Retinal pigment epithelial cell (primary cell): ENCODE measurements around the gene ARHGAP24.

Experiments
- DNase-seq: peaks from one replicate; pipeline ENCODE4 v3.0.0-alpha.2; 2010; ENCODE audit warnings: low read depth
- H3K4me3 ChIP-seq: 2 replicates; pipeline ENCODE4 v1.5.1; 2011; ENCODE audit warnings: mild to moderate bottlenecking, low read length, control low read depth, moderate library complexity
- TF ChIP-seq, protein P1 (sequence below): conservative IDR thresholded peaks from 2 replicates; pipeline ENCODE4 v1.5.1; 2011; ENCODE audit warnings: low read depth, low read length, control low read depth, inconsistent platforms

Gene ARHGAP24

DNA sequence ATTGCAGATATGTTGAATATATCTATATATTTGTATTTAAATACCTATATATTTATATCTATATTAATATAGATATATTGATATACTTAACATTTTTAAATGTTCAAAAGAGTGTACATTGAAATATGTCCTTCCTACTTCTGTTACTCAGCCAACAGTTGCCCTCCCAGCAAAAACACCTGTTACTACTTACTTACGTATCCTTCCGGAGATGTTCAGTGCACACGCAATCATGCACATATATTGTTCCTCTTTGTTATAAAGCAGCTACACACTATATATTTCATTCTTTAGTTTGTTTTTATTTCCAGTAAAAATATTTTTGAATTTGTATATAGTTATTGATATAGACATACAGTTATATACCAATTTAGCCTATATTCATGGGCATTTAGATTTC lies 142.3 kb downstream of the ARHGAP24 start:
- TF ChIP-seq, protein P1, sequence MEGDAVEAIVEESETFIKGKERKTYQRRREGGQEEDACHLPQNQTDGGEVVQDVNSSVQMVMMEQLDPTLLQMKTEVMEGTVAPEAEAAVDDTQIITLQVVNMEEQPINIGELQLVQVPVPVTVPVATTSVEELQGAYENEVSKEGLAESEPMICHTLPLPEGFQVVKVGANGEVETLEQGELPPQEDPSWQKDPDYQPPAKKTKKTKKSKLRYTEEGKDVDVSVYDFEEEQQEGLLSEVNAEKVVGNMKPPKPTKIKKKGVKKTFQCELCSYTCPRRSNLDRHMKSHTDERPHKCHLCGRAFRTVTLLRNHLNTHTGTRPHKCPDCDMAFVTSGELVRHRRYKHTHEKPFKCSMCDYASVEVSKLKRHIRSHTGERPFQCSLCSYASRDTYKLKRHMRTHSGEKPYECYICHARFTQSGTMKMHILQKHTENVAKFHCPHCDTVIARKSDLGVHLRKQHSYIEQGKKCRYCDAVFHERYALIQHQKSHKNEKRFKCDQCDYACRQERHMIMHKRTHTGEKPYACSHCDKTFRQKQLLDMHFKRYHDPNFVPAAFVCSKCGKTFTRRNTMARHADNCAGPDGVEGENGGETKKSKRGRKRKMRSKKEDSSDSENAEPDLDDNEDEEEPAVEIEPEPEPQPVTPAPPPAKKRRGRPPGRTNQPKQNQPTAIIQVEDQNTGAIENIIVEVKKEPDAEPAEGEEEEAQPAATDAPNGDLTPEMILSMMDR, result no peak
- no peak overlapping the region for H3K4me3 ChIP-seq
- no peak for DNase-seq

- TF ChIP-seq, protein P1, result no peak
- H3K4me3 ChIP-seq, result no peak overlapping the region
- DNase-seq, result no peak
Observed at GRCh38 chr4:85632981-85633380, 158.0 kb downstream of the ARHGAP24 start.

DNA sequence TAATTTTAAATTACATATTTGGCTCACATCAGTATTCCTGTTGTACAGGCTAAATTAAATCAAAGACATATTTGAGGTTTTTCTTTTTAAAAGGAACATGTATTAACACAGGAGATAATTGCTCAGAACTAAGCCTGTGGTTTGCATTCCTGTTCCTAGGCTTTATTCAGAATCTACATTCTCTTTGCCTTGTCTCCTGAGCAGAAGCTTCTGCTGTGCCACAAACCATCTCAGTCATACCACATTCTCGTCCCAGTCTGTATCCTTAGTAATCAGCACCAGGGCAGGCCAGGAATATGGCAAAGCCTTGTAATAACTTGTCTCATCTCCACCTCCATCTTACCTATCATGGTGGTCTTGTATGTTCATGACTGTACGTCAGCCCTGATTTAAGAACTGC lies 162.8 kb downstream of the ARHGAP24 start:
- TF ChIP-seq, protein P1, result no peak

DNA sequence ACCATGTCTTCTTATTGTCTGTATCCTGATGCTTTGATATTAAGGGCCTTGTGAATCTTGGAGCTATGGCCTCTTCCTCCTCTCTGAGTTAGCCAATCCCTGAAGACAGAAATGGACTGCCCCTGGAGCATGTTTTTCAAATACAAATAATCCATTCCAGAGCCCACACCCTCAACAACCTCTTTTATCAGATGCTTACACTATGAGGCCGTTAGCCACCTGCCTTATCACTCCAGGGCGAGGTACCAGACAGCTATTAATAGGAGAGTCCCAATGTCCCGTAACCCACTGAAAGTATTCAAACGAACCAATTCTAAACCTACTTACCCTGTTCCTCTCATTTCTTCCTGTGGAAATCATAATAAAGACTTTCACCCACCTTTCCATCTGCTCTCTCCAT lies 165.0 kb downstream of the ARHGAP24 start:
- no peak overlapping the region for H3K4me3 ChIP-seq
- DNase-seq, result no peak
- TF ChIP-seq, protein P1, result no peak

More for the DNA sequence above, 162.8 kb downstream of the ARHGAP24 start:
- H3K4me3 ChIP-seq, result no peak overlapping the region
- peak; percentile 8 for DNase-seq

DNA sequence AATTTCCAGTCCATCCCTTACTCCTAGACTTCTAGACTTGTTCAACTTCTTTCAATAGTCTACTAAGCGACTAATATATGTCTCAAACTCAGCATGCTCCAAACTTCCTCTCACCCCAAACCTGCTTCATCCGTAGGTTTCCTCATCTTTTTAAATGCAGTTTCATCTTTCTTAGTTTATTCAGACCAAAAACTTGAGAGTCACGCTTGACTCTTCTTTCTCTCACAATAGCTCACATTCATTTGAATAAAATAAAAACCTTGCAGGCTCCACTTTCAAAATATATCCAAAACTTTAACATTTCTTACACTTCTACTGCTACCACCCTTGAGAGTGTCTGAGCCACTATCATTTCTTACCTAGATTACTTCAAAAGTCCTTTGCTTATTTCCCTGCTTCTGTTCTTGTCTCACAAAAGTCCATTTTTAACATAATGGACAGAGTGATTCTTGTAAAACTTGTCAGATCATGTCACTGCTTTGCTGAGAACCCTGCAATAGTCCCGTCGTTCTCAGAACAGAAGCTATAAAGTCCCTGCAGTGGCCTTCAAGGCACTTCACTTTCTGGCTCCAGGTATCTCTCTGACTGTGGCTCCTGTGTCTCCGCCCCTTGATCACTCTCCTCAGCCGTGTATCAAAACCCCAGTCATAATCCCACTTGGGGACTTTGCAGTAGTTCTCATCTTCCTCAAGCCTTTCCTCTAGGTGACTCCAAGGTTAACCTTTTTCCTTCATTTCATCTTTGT lies 167.6 kb downstream of the ARHGAP24 start:
- TF ChIP-seq, protein P1, result no peak
- no peak for DNase-seq
- H3K4me3 ChIP-seq, result no peak overlapping the region

DNA sequence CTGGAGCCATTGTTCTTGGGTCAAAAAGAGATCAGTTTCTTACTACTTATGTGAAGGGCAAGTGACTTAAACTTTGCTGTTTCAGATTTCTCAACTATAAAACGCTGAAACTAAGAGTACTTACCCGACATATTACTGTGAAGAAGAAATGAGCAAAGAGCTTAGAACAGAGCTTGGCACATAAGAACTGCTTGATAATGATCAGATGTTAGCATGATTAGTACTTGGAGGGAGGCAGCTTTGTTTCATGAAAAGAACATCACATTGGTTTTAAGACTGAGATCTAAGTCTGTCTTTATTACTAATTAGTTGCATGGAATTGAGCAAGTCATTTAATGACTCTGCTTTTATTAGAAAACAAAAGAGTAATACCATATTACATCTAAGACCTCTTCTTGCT lies 169.1 kb downstream of the ARHGAP24 start:
- no peak overlapping the region for H3K4me3 ChIP-seq
- peak; percentile 62 for DNase-seq
- TF ChIP-seq, protein P1, result no peak

DNA sequence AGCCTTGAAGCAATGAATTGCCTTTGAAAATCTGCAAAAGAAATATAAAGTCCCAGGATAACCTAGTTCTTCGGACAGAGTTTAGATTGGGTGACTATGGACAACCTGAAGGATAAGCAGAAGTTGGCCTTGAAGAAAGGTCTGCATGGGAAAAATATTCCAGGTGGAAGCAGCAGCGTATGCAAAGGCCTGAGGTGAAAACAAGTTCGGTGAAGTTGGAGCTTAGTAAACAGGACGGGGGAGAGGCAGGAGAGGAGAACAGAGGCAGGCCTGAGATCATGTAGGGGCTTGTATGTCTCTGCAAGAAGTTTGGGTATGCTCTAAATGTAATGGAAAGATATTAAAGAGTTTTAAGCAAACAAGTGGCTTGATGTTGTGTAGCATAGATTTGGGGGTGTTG lies 176.0 kb downstream of the ARHGAP24 start:
- TF ChIP-seq, protein P1, result no peak
- no peak overlapping the region for H3K4me3 ChIP-seq
- DNase-seq, result no peak
